HUES64 (cell line): ENCODE measurements around the gene NMU.
A peak's percentile ranks its signal among the peaks of the same experiment; 100 is the strongest.
"Not testable (repeated sequence)": the region's sequence is repeated elsewhere in the genome, so short reads cannot be mapped to it uniquely, and the experiment has no call there.

ENCODE experiments used
- H3K27ac ChIP-seq: 2 replicates; pipeline ENCODE4 v1.7.0; 2013; ENCODE audit warnings: low read depth, low read length, inconsistent platforms
- H3K27me3 ChIP-seq: 2 replicates; pipeline ENCODE4 v1.6.1; 2013; ENCODE audit warnings: mild to moderate bottlenecking, low read length; ENCODE audit not compliant: insufficient read depth
- H3K36me3 ChIP-seq: 2 replicates; pipeline ENCODE4 v1.6.1; 2013; ENCODE audit warnings: mild to moderate bottlenecking, low read length; ENCODE audit not compliant: insufficient read depth
- H3K4me1 ChIP-seq: 2 replicates; pipeline ENCODE4 v1.6.1; 2013; ENCODE audit warnings: mild to moderate bottlenecking, low read length, moderate library complexity; ENCODE audit not compliant: insufficient read depth
- H3K4me3 ChIP-seq: 2 replicates; pipeline ENCODE4 v1.5.1; 2013; ENCODE audit warnings: mild to moderate bottlenecking, low read length, moderate library complexity
- H3K9ac ChIP-seq: 2 replicates; pipeline ENCODE4 v1.6.1; 2013; ENCODE audit warnings: mild to moderate bottlenecking, low read depth, low read length
- H3K9me3 ChIP-seq: 2 replicates; pipeline ENCODE4 v1.6.1; 2013; ENCODE audit warnings: low read depth, low read length; ENCODE audit not compliant: insufficient read depth
- WGBS: fragments of 150-250, 120-280 bp; methylation state at CpG from one replicate; pipeline ENCODE4 v1.1.7; 2013; ENCODE audit warnings: missing lambda C conversion rate; 5-methylcytosine and 5-hydroxymethylcytosine counted together

Gene NMU

DNA sequence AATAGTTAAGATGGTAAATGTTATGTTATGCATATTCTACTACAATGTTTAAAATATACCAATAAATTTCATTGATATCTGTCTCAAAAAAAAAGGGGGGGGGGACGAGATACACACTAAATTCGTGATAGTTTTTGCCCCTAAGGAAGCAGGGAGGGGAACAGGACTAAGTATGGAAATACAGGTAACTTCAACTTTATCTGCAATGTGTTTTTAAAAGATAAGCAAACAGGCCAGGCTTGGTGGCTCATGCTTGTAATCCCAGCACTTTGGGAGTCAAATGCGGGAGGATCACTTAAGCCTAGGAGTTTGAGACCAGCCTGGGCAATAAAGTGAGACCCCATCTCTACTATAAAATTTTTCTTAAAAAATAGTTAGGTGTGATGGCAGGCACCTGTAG lies 76.0 kb downstream of the NMU start:
- WGBS = 86% methylated on average over 3 of the region's 3 CpGs
- no peak overlapping the region for H3K4me3 ChIP-seq
- no peak overlapping the region for H3K9ac ChIP-seq
- H3K27me3 ChIP-seq = no peaks in the 10 kb centered on the region
- no peaks in the 10 kb centered on the region for H3K36me3 ChIP-seq
- H3K27ac ChIP-seq = no peak overlapping the region
- peaks cover 8% of the 10 kb centered on the region; the same call in 1 of the 2 replicates for H3K4me1 ChIP-seq
- no peaks in the 10 kb centered on the region for H3K9me3 ChIP-seq

GRCh38 chr4:55554453-55555030 lies 81.6 kb downstream of the NMU start:
- no peaks in the 10 kb centered on the region for H3K9me3 ChIP-seq
- no peaks in the 10 kb centered on the region for H3K36me3 ChIP-seq
- no peak overlapping the region for H3K27ac ChIP-seq
- WGBS = 100% methylated on average over 2 of the region's 2 CpGs
- no peaks in the 10 kb centered on the region for H3K27me3 ChIP-seq
- no peak overlapping the region for H3K4me3 ChIP-seq
- H3K4me1 ChIP-seq = peaks cover 9% of the 10 kb centered on the region
- H3K9ac ChIP-seq = no peak overlapping the region

DNA sequence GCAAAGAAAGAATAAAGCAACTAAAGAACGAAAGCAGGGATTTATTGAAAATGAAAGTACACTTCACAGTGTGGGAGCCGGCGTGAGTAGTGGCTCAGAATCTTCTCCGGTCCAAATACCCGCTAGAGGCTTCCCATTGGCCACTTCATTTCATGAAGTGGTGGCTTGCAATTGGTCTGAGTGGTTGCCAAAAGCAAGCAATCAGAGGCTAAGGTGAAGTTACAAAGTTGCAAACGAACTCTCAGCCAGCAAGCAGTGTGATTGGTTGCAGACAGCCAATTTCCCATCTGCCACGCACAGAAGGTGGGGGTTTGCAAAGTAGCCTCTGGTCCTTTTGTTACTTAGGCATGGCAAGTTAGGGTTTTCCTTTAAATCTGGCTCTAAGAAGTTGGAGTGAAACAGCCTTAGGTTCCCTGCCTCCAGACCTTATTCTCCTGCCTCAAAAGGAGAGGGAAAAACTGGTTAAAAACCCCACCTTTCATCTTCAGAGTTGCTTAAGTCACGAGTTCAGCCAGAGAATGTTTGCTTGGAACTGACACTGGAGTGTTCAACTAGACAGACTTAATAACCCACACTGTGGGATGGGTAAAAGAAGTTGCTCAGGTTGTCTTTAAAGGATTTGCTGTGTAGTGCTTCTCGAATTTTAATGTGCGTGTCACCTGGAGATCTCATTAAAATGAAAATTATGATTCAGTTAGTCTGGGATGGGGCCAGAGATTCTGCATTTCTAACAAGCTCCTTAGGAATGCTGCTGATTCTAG lies 82.5 kb downstream of the NMU start:
- peak overlapping the region; percentile 15; the same call in 1 of the 2 replicates for H3K27ac ChIP-seq
- no peak overlapping the region for H3K4me3 ChIP-seq
- H3K27me3 ChIP-seq = no peaks in the 10 kb centered on the region
- no peaks in the 10 kb centered on the region for H3K36me3 ChIP-seq
- no peak overlapping the region for H3K9ac ChIP-seq
- peaks cover 11% of the 10 kb centered on the region for H3K4me1 ChIP-seq
- 82% methylated on average over 10 of the region's 10 CpGs for WGBS
- H3K9me3 ChIP-seq = no peaks in the 10 kb centered on the region

GRCh38 chr4:55551964-55552363 lies 84.1 kb downstream of the NMU start:
- H3K4me3 ChIP-seq, H3K9ac ChIP-seq, H3K27ac ChIP-seq, H3K27me3 ChIP-seq, H3K9me3 ChIP-seq, H3K36me3 ChIP-seq: not testable (repeated sequence)
- WGBS = 97% methylated on average over 6 of the region's 6 CpGs
- H3K4me1 ChIP-seq = peaks cover 23% of the 10 kb centered on the region

- no peaks in the 10 kb centered on the region for H3K36me3 ChIP-seq
- no peaks in the 10 kb centered on the region for H3K9me3 ChIP-seq
- WGBS = 89% methylated on average over 2 of the region's 2 CpGs
- peaks cover 24% of the 10 kb centered on the region for H3K4me1 ChIP-seq
- no peak overlapping the region for H3K27ac ChIP-seq
- H3K4me3 ChIP-seq = no peak overlapping the region
- no peaks in the 10 kb centered on the region for H3K27me3 ChIP-seq
- no peak overlapping the region for H3K9ac ChIP-seq
These were observed 86.2 kb downstream of the NMU start for GRCh38 chr4:55549888-55550287.

DNA sequence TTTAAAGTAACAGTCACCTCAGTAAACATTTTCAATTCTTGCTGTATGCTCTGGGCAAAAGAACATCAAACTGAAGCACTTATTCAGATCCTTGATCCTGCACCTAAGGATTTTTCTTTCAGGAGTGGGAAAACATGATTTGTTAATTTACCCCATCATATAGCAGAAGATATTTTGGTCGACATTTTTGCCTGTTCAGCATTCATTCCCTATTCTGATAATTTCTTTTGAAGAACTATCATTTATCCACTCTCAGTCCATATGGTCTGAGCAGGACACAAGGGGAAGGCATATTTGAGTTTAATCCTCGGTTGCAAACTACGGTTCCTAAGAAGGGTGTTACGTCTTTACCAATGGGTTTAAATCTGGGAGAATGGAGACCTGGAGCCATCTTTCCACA lies 88.2 kb downstream of the NMU start:
- Histone ChIP-seq H3K9me3 (no peaks in the 10 kb centered on the region), H3K27me3 (no peaks in the 10 kb centered on the region), H3K9ac (peak overlapping the region; percentile 83), H3K4me3 (peak overlapping the region; percentile 68), H3K36me3 (no peaks in the 10 kb centered on the region), H3K27ac (peak overlapping the region; percentile 97; the same call in 1 of the 2 replicates), H3K4me1 (peaks cover 28% of the 10 kb centered on the region)
- 73% methylated on average over 4 of the region's 4 CpGs for WGBS

GRCh38 chr4:55547466-55547770 lies 88.7 kb downstream of the NMU start:
- no peaks in the 10 kb centered on the region for H3K9me3 ChIP-seq
- H3K4me3 ChIP-seq = peak overlapping the region; percentile 68
- H3K27ac ChIP-seq = peak overlapping the region; percentile 97
- peak overlapping the region; percentile 83 for H3K9ac ChIP-seq
- no peaks in the 10 kb centered on the region for H3K27me3 ChIP-seq
- H3K4me1 ChIP-seq = peaks cover 32% of the 10 kb centered on the region
- 7% methylated on average over 8 of the region's 10 CpGs for WGBS
- no peaks in the 10 kb centered on the region for H3K36me3 ChIP-seq

DNA sequence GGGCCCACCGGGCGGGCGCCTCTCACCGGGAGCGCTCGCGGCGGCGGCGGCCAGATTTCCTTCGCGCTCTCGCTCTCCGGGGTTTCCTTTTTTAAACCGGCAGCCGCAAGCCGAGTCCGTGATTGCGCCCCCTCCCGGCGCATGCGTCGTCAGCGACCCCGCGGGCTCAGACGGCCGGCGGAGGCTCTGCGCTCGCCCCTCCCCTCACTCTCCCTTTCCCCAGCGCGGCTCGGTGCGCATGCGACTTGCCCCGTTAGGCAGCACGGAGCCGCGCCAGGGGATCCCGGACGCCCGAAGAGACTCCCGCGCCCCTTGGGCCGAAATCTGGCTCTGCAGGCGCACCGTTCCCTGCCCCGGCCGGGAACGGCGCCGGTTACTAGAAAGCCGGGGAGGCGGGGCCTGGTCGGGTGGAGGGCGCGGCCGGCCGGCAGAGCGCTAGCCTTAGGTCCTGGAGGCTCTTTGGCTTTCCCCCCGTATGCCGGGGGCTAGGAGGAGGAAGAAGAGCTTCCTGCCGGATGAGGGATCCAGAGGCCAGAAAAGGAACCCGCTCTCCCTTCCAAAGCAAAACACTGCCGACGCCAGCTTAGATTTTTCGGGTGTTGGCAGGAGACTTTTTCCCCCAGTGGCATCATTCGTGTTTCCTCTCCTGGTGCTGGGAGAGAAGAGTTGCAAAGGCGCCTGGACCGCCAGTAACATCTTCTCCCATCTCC lies 89.2 kb downstream of the NMU start, which contains the start of gene CLOCK:
TSS of gene CLOCK (minus strand) at position 154 of the 710 bp plus-strand sequence. CDS start 64,124 bp downstream, outside the sequence.
- H3K36me3 ChIP-seq = no peaks in the 10 kb centered on the region

DNA sequence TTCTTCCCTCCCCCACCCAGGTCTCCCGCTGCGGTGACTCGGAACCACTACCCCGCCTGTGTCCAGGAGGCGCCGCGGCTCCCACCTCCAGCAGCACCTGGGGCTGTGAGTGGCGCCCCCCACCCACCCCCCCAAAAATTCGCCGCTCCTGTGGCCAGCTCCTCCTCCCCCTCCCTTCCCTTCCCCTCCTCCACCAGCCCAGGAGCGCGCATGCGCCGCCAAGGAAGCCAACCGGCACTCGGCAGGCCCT lies 89.7 kb downstream of the NMU start:
- H3K36me3 ChIP-seq = no peaks in the 10 kb centered on the region
- WGBS = 0% methylated on average over 15 of the region's 16 CpGs
- no peaks in the 10 kb centered on the region for H3K9me3 ChIP-seq
- H3K4me1 ChIP-seq = peaks cover 36% of the 10 kb centered on the region
- peak overlapping the region; percentile 68 for H3K4me3 ChIP-seq
- no peaks in the 10 kb centered on the region for H3K27me3 ChIP-seq
- H3K9ac ChIP-seq = peak overlapping the region; percentile 83
- peak overlapping the region; percentile 97 for H3K27ac ChIP-seq

More for the DNA sequence above, 89.2 kb downstream of the NMU start, which contains the start of gene CLOCK:
- Histone ChIP-seq H3K27me3 (no peaks in the 10 kb centered on the region), H3K27ac (peak within 1 kb of the TSS; percentile 97), H3K4me3 (peak within 1 kb of the TSS; percentile 68), H3K9me3 (no peaks in the 10 kb centered on the region), H3K9ac (peak within 1 kb of the TSS; percentile 84), H3K4me1 (peaks cover 33% of the 10 kb centered on the region)
- under 1% methylated on average over 68 of the region's 71 CpGs for WGBS

DNA sequence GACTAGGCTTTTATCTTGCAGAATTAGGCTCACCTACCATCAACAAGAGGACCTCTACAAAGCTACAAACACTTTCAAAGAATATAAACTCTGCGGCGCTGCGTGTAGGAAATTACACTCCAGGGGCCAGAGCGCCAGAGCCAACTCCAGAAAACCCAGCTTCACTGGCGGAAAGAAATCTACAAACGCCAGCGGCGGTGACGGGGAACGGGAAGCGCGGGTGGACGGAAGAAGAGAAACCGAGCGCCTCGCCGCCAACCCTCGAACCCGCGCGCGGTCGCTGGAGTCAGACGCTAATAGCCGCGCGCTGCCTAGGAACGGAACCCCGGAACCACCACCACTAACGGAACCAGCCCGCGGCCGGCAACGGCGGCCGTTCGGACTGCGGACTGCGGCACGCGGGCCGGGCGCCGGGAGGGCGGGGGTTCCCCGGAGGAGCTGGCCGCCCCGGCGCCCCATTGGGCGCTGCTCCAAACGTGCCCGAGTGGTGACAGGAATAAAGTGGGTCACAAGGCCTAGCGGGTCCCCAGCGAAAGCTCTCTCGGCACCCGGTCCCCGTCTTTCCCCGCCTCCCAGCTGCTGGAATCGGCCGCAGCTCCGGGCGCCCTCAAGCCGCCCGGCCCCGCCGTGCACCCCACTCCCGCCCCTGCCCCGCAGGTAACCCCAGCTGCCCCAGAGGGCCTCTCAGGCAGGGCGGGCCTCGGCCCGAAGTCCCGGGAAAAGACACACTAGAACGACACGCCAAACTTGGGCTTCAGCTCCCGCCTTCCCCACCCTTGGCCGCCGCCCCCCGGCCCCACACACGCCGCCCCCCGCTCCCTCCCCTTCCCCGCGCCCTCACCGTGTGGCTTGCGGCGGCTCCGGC lies 90.2 kb downstream of the NMU start:
- under 1% methylated on average over 83 of the region's 87 CpGs for WGBS
- peak overlapping the region; percentile 97 for H3K27ac ChIP-seq
- peaks cover 40% of the 10 kb centered on the region for H3K4me1 ChIP-seq
- peak overlapping the region; percentile 68 for H3K4me3 ChIP-seq
- H3K9me3 ChIP-seq = no peaks in the 10 kb centered on the region
- H3K9ac ChIP-seq = peak overlapping the region; percentile 84
- H3K27me3 ChIP-seq = no peaks in the 10 kb centered on the region
- no peaks in the 10 kb centered on the region for H3K36me3 ChIP-seq
